Lower leg skin (tissue), 3 donors: ENCODE results near the gene TMEM35B.

Experiments
- POLR2A ChIP-seq, 2 donors: fragments of 450-650 bp; IDR thresholded peaks; one replicate each; pipeline ENCODE4 v1.6.1; 2016 to 2017; ENCODE audit warnings: antibody characterized with exemption in 2 of 2, mild to moderate bottlenecking in 1 of 2, moderate library complexity in 1 of 2
- TF ChIP-seq, protein P1 (sequence below), 3 donors: fragments of 450-650 bp; IDR thresholded peaks; one replicate each; pipeline ENCODE4 v1.5.1; 2016; ENCODE audit warnings: antibody characterized with exemption in 3 of 3, mild to moderate bottlenecking in 3 of 3, moderate library complexity in 2 of 3

DNA sequence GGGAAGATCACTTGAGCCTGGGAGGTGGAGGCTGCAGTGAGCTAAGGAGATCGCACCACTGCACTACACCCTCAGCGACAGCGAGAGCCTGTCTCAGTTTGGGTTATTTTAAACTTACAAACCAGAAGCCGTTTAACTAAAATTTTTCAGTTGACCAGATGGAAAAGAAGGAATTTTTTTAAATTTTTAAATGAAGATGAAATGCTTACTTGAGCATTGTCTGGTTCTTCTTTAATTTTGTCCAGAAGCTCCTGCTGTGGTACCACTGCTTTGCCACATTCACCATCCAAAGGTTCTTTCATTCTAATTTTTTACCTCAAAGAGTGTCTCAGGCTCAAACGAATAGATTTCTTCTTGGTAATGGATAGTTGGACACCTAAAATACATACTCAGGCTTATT, 45.2 kb upstream of the TMEM35B start:
- TF ChIP-seq, protein P1, sequence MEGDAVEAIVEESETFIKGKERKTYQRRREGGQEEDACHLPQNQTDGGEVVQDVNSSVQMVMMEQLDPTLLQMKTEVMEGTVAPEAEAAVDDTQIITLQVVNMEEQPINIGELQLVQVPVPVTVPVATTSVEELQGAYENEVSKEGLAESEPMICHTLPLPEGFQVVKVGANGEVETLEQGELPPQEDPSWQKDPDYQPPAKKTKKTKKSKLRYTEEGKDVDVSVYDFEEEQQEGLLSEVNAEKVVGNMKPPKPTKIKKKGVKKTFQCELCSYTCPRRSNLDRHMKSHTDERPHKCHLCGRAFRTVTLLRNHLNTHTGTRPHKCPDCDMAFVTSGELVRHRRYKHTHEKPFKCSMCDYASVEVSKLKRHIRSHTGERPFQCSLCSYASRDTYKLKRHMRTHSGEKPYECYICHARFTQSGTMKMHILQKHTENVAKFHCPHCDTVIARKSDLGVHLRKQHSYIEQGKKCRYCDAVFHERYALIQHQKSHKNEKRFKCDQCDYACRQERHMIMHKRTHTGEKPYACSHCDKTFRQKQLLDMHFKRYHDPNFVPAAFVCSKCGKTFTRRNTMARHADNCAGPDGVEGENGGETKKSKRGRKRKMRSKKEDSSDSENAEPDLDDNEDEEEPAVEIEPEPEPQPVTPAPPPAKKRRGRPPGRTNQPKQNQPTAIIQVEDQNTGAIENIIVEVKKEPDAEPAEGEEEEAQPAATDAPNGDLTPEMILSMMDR (IDR thresholded peaks at IDR 0.05), result no peak
- TF ChIP-seq POLR2A (IDR thresholded peaks at IDR 0.05), result no peak
